CD14-positive monocyte (primary cell): ENCODE results near the gene SNX30. TPM values are rescaled to one million over a fixed set of nuclear protein-coding genes. Genes with fewer than 3 reads are reported as not detected.

Experiments used
- DNase-seq, 3 donors: peaks; one replicate each; pipeline ENCODE4 v3.0.0-alpha.2; 2011 to 2022
- H2AFZ ChIP-seq: 2 replicates; pipeline ENCODE4 v1.6.0; 2012; ENCODE audit warnings: mild to moderate bottlenecking, low read depth, low read length, inconsistent platforms; ENCODE audit not compliant: insufficient read depth, poor library complexity, severe bottlenecking
- H3K27ac ChIP-seq, 2 donors: 1 replicate in 1 of 2; 2 replicates in 1 of 2; pipeline ENCODE4 v1.5.1; 2012 to 2013; ENCODE audit warnings: low read length in 2 of 2, control low read depth in 1 of 2, inconsistent platforms in 1 of 2, low read depth in 1 of 2, mild to moderate bottlenecking in 1 of 2
- H3K27me3 ChIP-seq, 2 donors: one replicate each; pipeline versions ENCODE4 v1.6.0 to v1.6.1; 2011 to 2013; ENCODE audit warnings: low read length in 2 of 2; ENCODE audit not compliant: control insufficient read depth in 2 of 2, insufficient read depth in 2 of 2
- H3K36me3 ChIP-seq, 2 donors: replicated peaks in 1 of 2; 1 replicate in 1 of 2; 2 replicates in 1 of 2; pipeline versions ENCODE4 v1.5.1 to v1.6.1; 2012 to 2013; ENCODE audit warnings: low read length in 2 of 2, control low read depth in 1 of 2, inconsistent platforms in 1 of 2, mild to moderate bottlenecking in 1 of 2; ENCODE audit not compliant: insufficient read depth in 2 of 2, control insufficient read depth in 1 of 2
- H3K4me1 ChIP-seq, 2 donors: 1 replicate in 1 of 2; 2 replicates in 1 of 2; pipeline versions ENCODE4 v1.5.1 to v1.6.1; 2012 to 2013; ENCODE audit warnings: low read length in 2 of 2, control low read depth in 1 of 2, inconsistent platforms in 1 of 2, mild to moderate bottlenecking in 1 of 2, moderate library complexity in 1 of 2; ENCODE audit not compliant: insufficient read depth in 2 of 2, control insufficient read depth in 1 of 2
- H3K4me2 ChIP-seq: replicated peaks from 2 replicates; pipeline ENCODE3; 2012; ENCODE audit warnings: low read length, moderate library complexity, mild to moderate bottlenecking; ENCODE audit not compliant: poor library complexity, severe bottlenecking; ENCODE audit errors: extremely low read depth
- H3K4me3 ChIP-seq, 3 experiments: fragments of 200-600 bp in 1 of 3; sonication (generic) in 1 of 3; replicated peaks in 1 of 3; 1 replicate in 2 of 3; 2 replicates in 1 of 3; pipeline ENCODE4 v1.5.1; 2011 to 2013; ENCODE audit warnings: low read length in 3 of 3, mild to moderate bottlenecking in 3 of 3, control low read depth in 2 of 3, low read depth in 2 of 3, inconsistent platforms in 1 of 3, moderate library complexity in 1 of 3
- H3K79me2 ChIP-seq: 2 replicates; pipeline ENCODE4 v1.6.0; 2012; ENCODE audit warnings: mild to moderate bottlenecking, control low read depth, inconsistent platforms, low read length, moderate library complexity; ENCODE audit not compliant: insufficient read depth
- H3K9ac ChIP-seq: 2 replicates; pipeline ENCODE4 v1.6.0; 2017; ENCODE audit warnings: low read length, mild to moderate bottlenecking; ENCODE audit not compliant: insufficient read depth, poor library complexity, severe bottlenecking
- H3K9me3 ChIP-seq, 2 donors: replicated peaks in 1 of 2; 1 replicate in 1 of 2; 2 replicates in 1 of 2; pipeline versions ENCODE4 v1.5.1 to v1.6.1; 2012 to 2013; ENCODE audit warnings: low read length in 2 of 2, control low read depth in 1 of 2; ENCODE audit not compliant: control insufficient read depth in 1 of 2, insufficient read depth in 1 of 2
- H4K20me1 ChIP-seq: 2 replicates; pipeline ENCODE4 v1.6.0; 2012; ENCODE audit warnings: mild to moderate bottlenecking, low read length, control low read depth, moderate library complexity; ENCODE audit not compliant: insufficient read depth
- H3K27ac Mint-ChIP-seq, 7 donors: one replicate each; pipeline ENCODE4 v1.8.0; 2020; ENCODE audit warnings: mild to moderate bottlenecking in 7 of 7, mixed read lengths in 7 of 7, moderate library complexity in 6 of 7, inconsistent platforms in 2 of 7
- H3K27me3 Mint-ChIP-seq, 3 donors: one replicate each; pipeline ENCODE4 v1.8.0; 2021 to 2022; ENCODE audit warnings: low read depth in 3 of 3, mild to moderate bottlenecking in 3 of 3, mixed read lengths in 3 of 3, moderate library complexity in 3 of 3, inconsistent platforms in 1 of 3
- H3K36me3 Mint-ChIP-seq, 2 donors: one replicate each; pipeline ENCODE4 v1.8.0; 2020; ENCODE audit warnings: mixed read lengths in 2 of 2, inconsistent platforms in 1 of 2, mild to moderate bottlenecking in 1 of 2
- H3K4me1 Mint-ChIP-seq: one replicate; pipeline ENCODE4 v1.8.0; 2020; ENCODE audit warnings: mild to moderate bottlenecking, mixed read lengths
- H3K4me3 Mint-ChIP-seq, 2 donors: one replicate each; pipeline ENCODE4 v1.8.0; 2020; ENCODE audit warnings: mild to moderate bottlenecking in 2 of 2, mixed read lengths in 2 of 2, moderate library complexity in 1 of 2
- H3K9me3 Mint-ChIP-seq, 7 donors: one replicate each; pipeline ENCODE4 v1.8.0; 2020 to 2022; ENCODE audit warnings: mixed read lengths in 7 of 7, mild to moderate bottlenecking in 6 of 7, moderate library complexity in 6 of 7, inconsistent platforms in 2 of 7
- CTCF ChIP-seq: fragments of 200-600 bp; IDR thresholded peaks from one replicate; pipeline ENCODE4 v1.8.0; 2022; ENCODE audit warnings: antibody characterized with exemption, mild to moderate bottlenecking
- WGBS: methylation state at CpG from one replicate; pipeline ENCODE4 v1.1.5; 2013; ENCODE audit warnings: missing lambda C conversion rate; ENCODE audit not compliant: insufficient coverage; 5-methylcytosine and 5-hydroxymethylcytosine counted together
- intact Hi-C, 2 donors: fragments of 100-400 bp; cut with micrococcal nuclease; formaldehyde crosslinking; loops; one replicate each; pipeline versions ENCODE4 v1.15.0 to v1.15.1; 2023
- polyA plus RNA-seq, 3 donors: library from polyadenylated mRNA; depleted of rRNA in 1 of 3; unstranded in 2 of 3; stranded (reverse) in 1 of 3; fragments of 300-500 nt in 2 of 3; fragments of >200 nt in 1 of 3; fragmentation: Illumina TruSeq in 2 of 3; gene quantifications; 1 replicate in 2 of 3; 2 replicates in 1 of 3; pipeline ENCODE4 v1.2.3, GENCODE V29; 2012 to 2021

The SNX30 gene
- polyA plus RNA-seq, 3 donors, result 10.3 to 31.3 (median 10.4) TPM

GRCh38 chr9:112864982-112865381 lies 114.4 kb downstream of the SNX30 start:
- no peak overlapping the region for H3K4me3 Mint-ChIP-seq
- peaks cover 89% of the 10 kb centered on the region for H3K4me1 Mint-ChIP-seq
- no peaks in the 10 kb centered on the region for H4K20me1 ChIP-seq
- no peaks in the 10 kb centered on the region for H3K9me3 ChIP-seq
- H3K79me2 ChIP-seq, result peaks cover 50% of the 10 kb centered on the region
- peak overlapping the region in 1 of 3 experiments; percentile 70 for H3K4me3 ChIP-seq
- H3K27ac Mint-ChIP-seq, result peak overlapping the region; percentile 94 to 100 (median 99)
- WGBS, result 98% methylated on average over 5 of the region's 7 CpGs
- no peaks in the 10 kb centered on the region for H3K9me3 Mint-ChIP-seq
- H2AFZ ChIP-seq, result no peak overlapping the region
- peak overlapping the region; percentile 93 to 97 for H3K27ac ChIP-seq
- H3K36me3 Mint-ChIP-seq, result peaks cover 25 to 52% of the 10 kb centered on the region in 2 donors
- no peak for TF ChIP-seq CTCF
- DNase-seq, result no peak
- intact Hi-C loops, result loop anchor here in 1 of 2 donors (5.0 kb wide), 1 partner anchor 32 kb away; no protein-coding TSS in a partner anchor
- peaks cover 91 to 92% of the 10 kb centered on the region in 2 donors for H3K4me1 ChIP-seq
- H3K36me3 ChIP-seq, result peaks cover 14 to 34% of the 10 kb centered on the region in 2 donors
- no peak overlapping the region for H3K9ac ChIP-seq
- H3K4me2 ChIP-seq, result peak overlapping the region; percentile 81
- H3K27me3 Mint-ChIP-seq, result peaks cover 0 to 5% (median 2%) of the 10 kb centered on the region in 3 donors
- no peaks in the 10 kb centered on the region for H3K27me3 ChIP-seq

DNA sequence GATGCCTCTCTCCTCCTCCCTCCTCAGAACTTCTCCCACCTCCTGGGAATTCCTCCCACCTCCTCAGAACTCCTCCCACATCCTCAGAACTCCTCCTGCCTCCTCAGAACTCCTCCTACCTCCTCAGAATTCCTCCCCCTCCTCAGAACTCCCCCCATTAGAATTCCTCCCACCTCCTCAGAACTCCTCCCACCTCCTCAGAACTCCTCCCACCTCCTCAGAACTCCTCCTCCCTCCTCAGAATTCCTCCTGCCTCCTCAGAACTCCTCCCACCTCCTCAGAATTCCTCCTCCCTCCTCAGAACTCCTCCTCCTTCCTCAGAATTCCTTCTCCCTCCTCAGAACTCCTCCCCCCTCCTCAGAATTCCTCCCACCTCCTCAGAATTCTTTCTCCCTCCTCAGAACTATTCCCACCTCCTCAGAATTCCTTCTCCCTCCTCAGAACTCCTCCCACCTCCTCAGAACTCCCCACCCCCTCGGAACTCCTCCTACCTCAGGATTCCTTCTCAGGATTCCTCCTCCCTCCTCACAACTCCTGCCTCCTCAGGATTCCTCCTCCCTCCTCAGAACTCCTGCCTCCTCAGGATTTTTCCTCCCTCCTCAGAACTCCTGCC lies 116.2 kb downstream of the SNX30 start:
- H3K27ac Mint-ChIP-seq, result peak overlapping the region; percentile 92 to 98 (median 95)
- Histone ChIP-seq H3K9ac (no peak overlapping the region), H3K27me3 (no peaks in the 10 kb centered on the region), H3K79me2 (peaks cover 43% of the 10 kb centered on the region), H3K4me1 (peaks cover 77% of the 10 kb centered on the region in 2 donors), H3K4me2 (peak overlapping the region; percentile 44), H4K20me1 (no peaks in the 10 kb centered on the region), H2AFZ (no peak overlapping the region), H3K27ac (peak overlapping the region; percentile 53 to 78), H3K36me3 (peaks cover 23 to 47% of the 10 kb centered on the region in 2 donors), H3K9me3 (no peaks in the 10 kb centered on the region), H3K4me3 (peak overlapping the region in 1 of 3 experiments; percentile 50)
- DNase-seq, result no peak
- peaks cover 75% of the 10 kb centered on the region for H3K4me1 Mint-ChIP-seq
- H3K27me3 Mint-ChIP-seq, result peaks cover 0 to 5% (median 2%) of the 10 kb centered on the region in 3 donors
- H3K9me3 Mint-ChIP-seq, result no peaks in the 10 kb centered on the region
- no peak for TF ChIP-seq CTCF
- 94% methylated on average over 1 of the region's 1 CpG for WGBS
- intact Hi-C loops, result no loop called here
- H3K36me3 Mint-ChIP-seq, result peaks cover 37 to 64% of the 10 kb centered on the region in 2 donors
- no peak overlapping the region for H3K4me3 Mint-ChIP-seq
